ENCODE results near the gene SPP2.

DNA sequence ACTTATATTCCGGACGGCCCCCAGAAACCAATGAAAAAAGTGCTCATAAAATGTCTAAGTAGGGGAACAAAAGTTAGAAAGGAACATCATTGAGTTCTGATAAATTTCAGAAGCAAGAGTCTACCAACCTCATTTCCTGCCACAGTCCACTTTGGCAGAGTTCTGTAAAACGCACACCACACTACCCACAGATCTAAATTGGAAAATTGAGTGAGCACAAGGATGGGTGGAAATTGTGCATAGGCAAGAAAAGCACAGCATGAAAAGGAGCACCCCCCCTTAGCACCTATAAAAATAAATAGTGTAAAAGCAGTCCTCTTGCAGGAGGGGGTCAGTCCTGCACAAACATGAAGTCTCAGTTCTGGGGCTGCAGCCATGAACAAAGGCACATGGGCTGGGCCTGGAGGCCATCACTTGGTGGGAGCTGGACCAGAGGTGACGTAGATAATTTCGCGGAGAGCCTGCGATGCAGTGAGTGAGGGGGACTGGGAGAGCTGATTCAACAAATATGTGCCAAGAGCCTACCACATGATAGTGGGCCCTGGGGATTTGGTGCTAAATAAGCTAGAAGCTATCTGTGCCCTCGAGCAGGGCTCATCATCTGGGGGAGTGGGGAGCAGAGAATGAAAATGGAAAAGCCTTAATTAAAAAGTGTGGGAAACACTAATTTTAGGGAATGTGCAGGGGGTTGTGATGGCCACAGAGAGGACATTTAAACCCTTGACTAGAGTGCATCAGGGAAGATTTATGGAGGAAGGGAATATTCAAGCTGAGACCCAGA is 48.9 kb upstream of the SPP2 start:
- TF ChIP-seq, protein P1, sequence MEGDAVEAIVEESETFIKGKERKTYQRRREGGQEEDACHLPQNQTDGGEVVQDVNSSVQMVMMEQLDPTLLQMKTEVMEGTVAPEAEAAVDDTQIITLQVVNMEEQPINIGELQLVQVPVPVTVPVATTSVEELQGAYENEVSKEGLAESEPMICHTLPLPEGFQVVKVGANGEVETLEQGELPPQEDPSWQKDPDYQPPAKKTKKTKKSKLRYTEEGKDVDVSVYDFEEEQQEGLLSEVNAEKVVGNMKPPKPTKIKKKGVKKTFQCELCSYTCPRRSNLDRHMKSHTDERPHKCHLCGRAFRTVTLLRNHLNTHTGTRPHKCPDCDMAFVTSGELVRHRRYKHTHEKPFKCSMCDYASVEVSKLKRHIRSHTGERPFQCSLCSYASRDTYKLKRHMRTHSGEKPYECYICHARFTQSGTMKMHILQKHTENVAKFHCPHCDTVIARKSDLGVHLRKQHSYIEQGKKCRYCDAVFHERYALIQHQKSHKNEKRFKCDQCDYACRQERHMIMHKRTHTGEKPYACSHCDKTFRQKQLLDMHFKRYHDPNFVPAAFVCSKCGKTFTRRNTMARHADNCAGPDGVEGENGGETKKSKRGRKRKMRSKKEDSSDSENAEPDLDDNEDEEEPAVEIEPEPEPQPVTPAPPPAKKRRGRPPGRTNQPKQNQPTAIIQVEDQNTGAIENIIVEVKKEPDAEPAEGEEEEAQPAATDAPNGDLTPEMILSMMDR (IDR thresholded peaks at IDR 0.05; ENCODE audit: low read length), result no peak
- TF ChIP-seq EZH2 (optimal IDR thresholded peaks at IDR 0.05; ENCODE audit: low read depth, low read length), result no peak

All from MM.1S (cell line).